KMS-11 (cell line): ENCODE data around the gene ANKRD35.

Experiments used
- H2AFZ ChIP-seq: fragments of 200-600 bp; sonication (generic); 2 replicates; pipeline ENCODE4 v1.6.1; 2016; ENCODE audit warnings: antibody characterized with exemption, mixed run types, low read depth
- H3K27ac ChIP-seq: fragments of 200-600 bp; sonication (generic); 2 replicates; pipeline ENCODE4 v1.6.1; 2016; ENCODE audit warnings: mild to moderate bottlenecking, mixed run types
- H3K27me3 ChIP-seq: fragments of 200-600 bp; sonication (generic); 2 replicates; pipeline ENCODE4 v1.6.1; 2017; ENCODE audit warnings: mild to moderate bottlenecking, low read depth, mixed run types, moderate library complexity; ENCODE audit not compliant: insufficient read depth
- H3K36me3 ChIP-seq: fragments of 200-600 bp; sonication (generic); 2 replicates; pipeline ENCODE4 v1.6.1; 2017; ENCODE audit warnings: mild to moderate bottlenecking, mixed run types; ENCODE audit not compliant: insufficient read depth
- H3K4me1 ChIP-seq: fragments of 200-600 bp; sonication (generic); 2 replicates; pipeline ENCODE4 v1.6.1; 2016; ENCODE audit warnings: mild to moderate bottlenecking, low read depth, mixed run types; ENCODE audit not compliant: poor library complexity, severe bottlenecking
- H3K4me2 ChIP-seq: fragments of 200-600 bp; sonication (generic); 2 replicates; pipeline ENCODE4 v1.7.0; 2016; ENCODE audit warnings: mild to moderate bottlenecking, mixed run types
- H3K4me3 ChIP-seq: fragments of 200-600 bp; sonication (generic); IDR thresholded peaks from 2 replicates; pipeline ENCODE4 v1.6.1; 2017; ENCODE audit warnings: low read depth, low read length, mixed read lengths; ENCODE audit not compliant: insufficient read depth
- H3K79me2 ChIP-seq: fragments of 200-600 bp; sonication (generic); 2 replicates; pipeline ENCODE4 v1.6.1; 2016; ENCODE audit warnings: low read depth, mixed run types; ENCODE audit not compliant: insufficient read depth
- H3K9ac ChIP-seq: fragments of 200-600 bp; sonication (generic); 2 replicates; pipeline ENCODE4 v1.6.1; 2016; ENCODE audit warnings: mild to moderate bottlenecking, mixed run types
- H4K20me1 ChIP-seq: fragments of 200-600 bp; sonication (generic); 2 replicates; pipeline ENCODE4 v1.6.1; 2016; ENCODE audit warnings: mild to moderate bottlenecking, mixed run types; ENCODE audit not compliant: insufficient read depth
- CTCF ChIP-seq: fragments of 200-600 bp; sonication (generic); conservative IDR thresholded peaks from 2 replicates; pipeline ENCODE4 v1.6.1; 2017; ENCODE audit warnings: low read depth, mild to moderate bottlenecking, antibody characterized with exemption, low read length, moderate library complexity, mixed read lengths

ANKRD35 gene

GRCh38 chr1:145908653-145909052 lies 23.0 kb upstream of the ANKRD35 start:
- no peak for TF ChIP-seq CTCF
- Histone ChIP-seq H3K9ac (no peak overlapping the region), H3K4me1 (no peaks in the 10 kb centered on the region), H2AFZ (no peak overlapping the region), H3K4me2 (no peak overlapping the region), H3K36me3 (no peaks in the 10 kb centered on the region), H3K27me3 (no peaks in the 10 kb centered on the region), H4K20me1 (no peaks in the 10 kb centered on the region), H3K27ac (no peak overlapping the region), H3K79me2 (no peaks in the 10 kb centered on the region), H3K4me3 (no peak overlapping the region)

- H3K4me1 ChIP-seq, result no peaks in the 10 kb centered on the region
- no peaks in the 10 kb centered on the region for H3K79me2 ChIP-seq
- no peak overlapping the region for H3K27ac ChIP-seq
- no peak overlapping the region for H2AFZ ChIP-seq
- no peak overlapping the region for H3K9ac ChIP-seq
- TF ChIP-seq CTCF, result no peak
- no peaks in the 10 kb centered on the region for H3K36me3 ChIP-seq
- no peak overlapping the region for H3K4me2 ChIP-seq
- no peaks in the 10 kb centered on the region for H4K20me1 ChIP-seq
- no peaks in the 10 kb centered on the region for H3K27me3 ChIP-seq
- H3K4me3 ChIP-seq, result no peak overlapping the region
Measured at GRCh38 chr1:145906954-145907753, 21.5 kb upstream of the ANKRD35 start.

- Histone ChIP-seq H2AFZ (no peak overlapping the region), H3K4me2 (no peak overlapping the region), H3K36me3 (no peaks in the 10 kb centered on the region), H3K9ac (no peak overlapping the region), H3K27ac (no peak overlapping the region), H4K20me1 (no peaks in the 10 kb centered on the region), H3K79me2 (no peaks in the 10 kb centered on the region), H3K27me3 (no peaks in the 10 kb centered on the region), H3K4me3 (no peak overlapping the region), H3K4me1 (no peaks in the 10 kb centered on the region)
- no peak for TF ChIP-seq CTCF
Measured at GRCh38 chr1:145901312-145902021, 15.8 kb upstream of the ANKRD35 start.

- H3K27me3 ChIP-seq, result no peaks in the 10 kb centered on the region
- no peak overlapping the region for H3K9ac ChIP-seq
- H3K4me2 ChIP-seq, result no peak overlapping the region
- H3K4me1 ChIP-seq, result no peaks in the 10 kb centered on the region
- H3K36me3 ChIP-seq, result no peaks in the 10 kb centered on the region
- no peak for TF ChIP-seq CTCF
- no peak overlapping the region for H3K27ac ChIP-seq
- no peaks in the 10 kb centered on the region for H4K20me1 ChIP-seq
- H3K79me2 ChIP-seq, result no peaks in the 10 kb centered on the region
- H2AFZ ChIP-seq, result no peak overlapping the region
- H3K4me3 ChIP-seq, result no peak overlapping the region
Measured at GRCh38 chr1:145898756-145899155, 13.1 kb upstream of the ANKRD35 start.
